SU-DHL-6 (cell line): ENCODE measurements around the gene REC114.

Source experiments
- H2AFZ ChIP-seq: fragments of 200-600 bp; sonication (generic); 2 replicates; pipeline ENCODE4 v1.6.1; 2014; ENCODE audit warnings: low read depth, mild to moderate bottlenecking, moderate library complexity, mixed read lengths, antibody characterized with exemption, low read length; ENCODE audit not compliant: severe bottlenecking
- H3F3A ChIP-seq: fragments of 200-600 bp; shearing (Covaris generic); 2 replicates; pipeline ENCODE4 v1.6.0; 2016; ENCODE audit warnings: antibody characterized with exemption, mild to moderate bottlenecking; ENCODE audit not compliant: insufficient read depth
- H3K27ac ChIP-seq: fragments of 200-600 bp; sonication (generic); 2 replicates; pipeline ENCODE4 v1.5.1; 2016; ENCODE audit warnings: low read depth, mild to moderate bottlenecking, low read length, moderate library complexity, mixed read lengths
- H3K27me3 ChIP-seq: fragments of 200-600 bp; sonication (generic), shearing (Covaris generic); 2 replicates; pipeline ENCODE4 v1.6.0; 2014; ENCODE audit warnings: mild to moderate bottlenecking, low read length
- H3K36me3 ChIP-seq: fragments of 200-600 bp; sonication (generic); 2 replicates; pipeline ENCODE4 v1.6.1; 2014; ENCODE audit warnings: mild to moderate bottlenecking, low read length, mixed read lengths
- H3K4me2 ChIP-seq: fragments of 300-600, 200-600 bp; shearing (Covaris generic), sonication (generic); 2 replicates; pipeline ENCODE4 v1.6.0; 2014; ENCODE audit warnings: low read length, low read depth, mild to moderate bottlenecking; ENCODE audit not compliant: poor library complexity, severe bottlenecking
- H3K4me3 ChIP-seq: fragments of 200-600 bp; sonication (generic); 2 replicates; pipeline ENCODE4 v1.5.1; 2014; ENCODE audit warnings: antibody characterized with exemption, low read length, mild to moderate bottlenecking, mixed read lengths; ENCODE audit not compliant: insufficient read depth, poor library complexity, severe bottlenecking
- H3K79me2 ChIP-seq: fragments of 200-600 bp; sonication (generic); 2 replicates; pipeline ENCODE4 v1.6.1; 2014; ENCODE audit warnings: mild to moderate bottlenecking, low read length, moderate library complexity; ENCODE audit not compliant: insufficient read depth
- H3K9ac ChIP-seq: fragments of 200-600 bp; sonication (generic); 2 replicates; pipeline ENCODE4 v1.7.0; 2014; ENCODE audit warnings: mild to moderate bottlenecking, low read length
- H3K9me2 ChIP-seq: fragments of 200-600 bp; sonication (generic); replicated peaks from 2 replicates; pipeline ENCODE4 v1.6.1; 2014; ENCODE audit warnings: low read length; ENCODE audit not compliant: insufficient read depth
- H3K9me3 ChIP-seq: fragments of 200-600 bp; sonication (generic); 2 replicates; pipeline ENCODE4 v1.6.1; 2014; ENCODE audit warnings: low read length, mixed read lengths; ENCODE audit not compliant: insufficient read depth
- H4K20me1 ChIP-seq: fragments of 200-600 bp; sonication (generic); 2 replicates; pipeline ENCODE4 v1.6.1; 2014; ENCODE audit warnings: low read depth, mild to moderate bottlenecking, antibody characterized with exemption, low read length, moderate library complexity, mixed read lengths
- EZH2phosphoT487 ChIP-seq: fragments of 200-600 bp; sonication (generic), shearing (Covaris generic); conservative IDR thresholded peaks from 2 replicates; pipeline ENCODE4 v1.6.1; 2018; ENCODE audit warnings: mild to moderate bottlenecking, antibody characterized with exemption, low read length, moderate library complexity, mixed read lengths
- TF ChIP-seq, protein P1 (sequence below): fragments of 200-600 bp; sonication (generic); IDR thresholded peaks from one replicate; pipeline ENCODE4 v1.5.1; 2017; ENCODE audit warnings: antibody characterized with exemption, mild to moderate bottlenecking, low read length, moderate library complexity; ENCODE audit not compliant: insufficient read depth, poor library complexity, severe bottlenecking

Gene REC114

DNA sequence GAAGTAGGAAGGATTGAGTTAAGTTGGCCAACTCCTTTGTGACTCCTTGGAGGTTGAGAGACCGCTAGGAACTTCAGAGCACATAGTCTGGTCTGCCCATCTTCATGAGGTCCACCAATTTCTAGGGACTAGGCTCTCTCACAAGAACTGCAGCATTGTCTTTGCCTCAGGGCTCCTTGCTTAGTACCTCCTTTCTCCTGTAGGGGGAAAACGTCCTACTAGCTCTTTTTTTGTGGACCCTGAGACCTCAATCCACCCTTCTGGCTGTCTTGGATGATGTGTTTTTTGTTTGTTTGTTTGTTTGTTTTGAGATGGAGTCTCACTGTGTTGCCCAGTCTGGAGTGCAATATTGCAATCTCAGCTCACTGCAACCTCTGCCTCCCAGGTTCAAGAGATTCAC is 21.6 kb downstream of the REC114 start:
- no peak for TF ChIP-seq EZH2phosphoT487
- TF ChIP-seq, protein P1, sequence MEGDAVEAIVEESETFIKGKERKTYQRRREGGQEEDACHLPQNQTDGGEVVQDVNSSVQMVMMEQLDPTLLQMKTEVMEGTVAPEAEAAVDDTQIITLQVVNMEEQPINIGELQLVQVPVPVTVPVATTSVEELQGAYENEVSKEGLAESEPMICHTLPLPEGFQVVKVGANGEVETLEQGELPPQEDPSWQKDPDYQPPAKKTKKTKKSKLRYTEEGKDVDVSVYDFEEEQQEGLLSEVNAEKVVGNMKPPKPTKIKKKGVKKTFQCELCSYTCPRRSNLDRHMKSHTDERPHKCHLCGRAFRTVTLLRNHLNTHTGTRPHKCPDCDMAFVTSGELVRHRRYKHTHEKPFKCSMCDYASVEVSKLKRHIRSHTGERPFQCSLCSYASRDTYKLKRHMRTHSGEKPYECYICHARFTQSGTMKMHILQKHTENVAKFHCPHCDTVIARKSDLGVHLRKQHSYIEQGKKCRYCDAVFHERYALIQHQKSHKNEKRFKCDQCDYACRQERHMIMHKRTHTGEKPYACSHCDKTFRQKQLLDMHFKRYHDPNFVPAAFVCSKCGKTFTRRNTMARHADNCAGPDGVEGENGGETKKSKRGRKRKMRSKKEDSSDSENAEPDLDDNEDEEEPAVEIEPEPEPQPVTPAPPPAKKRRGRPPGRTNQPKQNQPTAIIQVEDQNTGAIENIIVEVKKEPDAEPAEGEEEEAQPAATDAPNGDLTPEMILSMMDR: no peak
- Histone ChIP-seq H3K4me2 (no peak overlapping the region), H3K36me3 (no peaks in the 10 kb centered on the region), H3K79me2 (no peaks in the 10 kb centered on the region), H3K27me3 (no peaks in the 10 kb centered on the region), H3K27ac (no peak overlapping the region), H3K9me2 (no peaks in the 10 kb centered on the region), H3K9ac (no peak overlapping the region), H3K4me3 (no peak overlapping the region), H2AFZ (no peak overlapping the region), H4K20me1 (no peaks in the 10 kb centered on the region), H3K9me3 (no peaks in the 10 kb centered on the region), H3F3A (no peaks in the 10 kb centered on the region)

DNA sequence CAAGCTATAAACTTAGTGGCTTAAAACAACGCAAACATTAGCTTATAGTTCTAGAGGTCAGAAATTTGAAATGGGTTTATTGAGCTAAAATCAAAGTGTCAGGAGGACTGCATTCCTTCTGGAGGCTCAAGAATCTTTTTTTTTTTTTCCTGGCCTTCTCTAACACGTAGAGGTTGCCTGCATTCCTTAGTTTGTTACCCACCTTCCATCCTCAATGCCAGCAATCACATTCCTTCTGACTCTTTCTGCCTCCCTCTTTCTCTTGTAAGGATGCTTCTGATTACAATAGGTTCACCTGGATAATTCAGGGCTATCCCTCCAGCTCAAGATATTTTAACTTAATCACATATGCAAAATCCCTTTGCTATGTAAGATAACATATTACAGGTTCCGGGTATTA is 24.8 kb downstream of the REC114 start:
- no peak for TF ChIP-seq EZH2phosphoT487
- H3K27ac ChIP-seq: no peak overlapping the region
- H3K27me3 ChIP-seq: no peaks in the 10 kb centered on the region

DNA sequence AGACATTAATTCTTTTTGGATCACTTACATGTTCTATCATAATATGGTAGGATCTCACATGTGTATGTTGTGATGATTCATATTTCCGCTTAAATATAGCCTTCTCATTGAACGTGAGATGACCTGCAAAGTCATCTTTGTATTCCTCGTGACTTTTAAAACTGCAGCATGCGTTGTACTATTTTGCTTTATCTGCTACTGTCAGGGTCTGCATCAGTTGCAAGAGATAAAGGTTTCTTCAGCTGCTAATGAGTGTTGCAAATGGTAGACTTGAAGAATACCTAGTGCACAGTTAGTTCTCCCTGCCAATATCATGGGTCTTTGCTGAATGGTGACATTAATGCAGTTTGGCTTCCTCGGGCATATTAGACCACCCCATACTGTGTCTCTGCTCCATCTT is 31.8 kb downstream of the REC114 start:
- H3K79me2 ChIP-seq: no peaks in the 10 kb centered on the region
- H3K27me3 ChIP-seq: no peaks in the 10 kb centered on the region; the same call in 1 of the 2 replicates
- H3K9me2 ChIP-seq: no peaks in the 10 kb centered on the region
- H2AFZ ChIP-seq: no peak overlapping the region
- no peak overlapping the region for H3K27ac ChIP-seq
- no peak for TF ChIP-seq EZH2phosphoT487
- H3K9me3 ChIP-seq: peaks cover 4% of the 10 kb centered on the region; the same call in 1 of the 2 replicates
- H3K4me3 ChIP-seq: no peak overlapping the region
- H3K36me3 ChIP-seq: no peaks in the 10 kb centered on the region
- H4K20me1 ChIP-seq: no peaks in the 10 kb centered on the region
- H3K4me2 ChIP-seq: no peak overlapping the region
- no peak overlapping the region for H3K9ac ChIP-seq
- no peaks in the 10 kb centered on the region for H3F3A ChIP-seq

More for the DNA sequence above, 24.8 kb downstream of the REC114 start:
- Histone ChIP-seq H3K36me3 (no peaks in the 10 kb centered on the region), H3K9ac (no peak overlapping the region), H2AFZ (no peak overlapping the region), H4K20me1 (no peaks in the 10 kb centered on the region), H3K4me2 (no peak overlapping the region), H3K9me2 (no peaks in the 10 kb centered on the region), H3F3A (no peaks in the 10 kb centered on the region), H3K79me2 (no peaks in the 10 kb centered on the region), H3K9me3 (no peaks in the 10 kb centered on the region), H3K4me3 (no peak overlapping the region)

DNA sequence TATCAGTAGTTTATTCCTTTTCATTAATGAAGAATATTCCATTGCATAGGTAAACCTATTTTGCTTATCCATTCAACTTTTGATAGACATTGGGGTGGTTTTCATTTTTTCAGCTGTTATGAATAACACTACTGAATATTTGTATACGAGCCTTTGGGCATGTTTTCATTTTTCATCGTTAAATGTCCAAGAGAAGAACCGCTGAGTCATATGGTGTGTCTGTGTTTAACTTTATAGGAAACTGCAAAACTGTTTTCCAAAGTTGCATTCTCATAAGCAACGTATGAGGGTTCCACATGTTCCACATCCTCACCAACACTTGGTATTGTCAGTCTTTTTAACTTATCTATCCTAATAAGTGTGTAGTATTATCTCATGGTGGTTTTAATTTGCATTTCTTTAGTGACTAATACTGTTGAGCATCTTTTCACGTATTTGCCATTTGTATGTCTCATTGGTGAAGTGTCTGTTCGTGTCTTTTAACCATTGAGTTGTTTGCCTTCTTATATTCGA is 33.8 kb downstream of the REC114 start:
- Histone ChIP-seq H2AFZ (no peak overlapping the region), H4K20me1 (no peaks in the 10 kb centered on the region), H3K4me3 (no peak overlapping the region), H3K27me3 (no peaks in the 10 kb centered on the region; the same call in 1 of the 2 replicates), H3K36me3 (no peaks in the 10 kb centered on the region), H3K9me3 (peaks cover 4% of the 10 kb centered on the region; the same call in 1 of the 2 replicates), H3K27ac (no peak overlapping the region), H3F3A (no peaks in the 10 kb centered on the region), H3K79me2 (no peaks in the 10 kb centered on the region), H3K4me2 (no peak overlapping the region), H3K9me2 (no peaks in the 10 kb centered on the region), H3K9ac (no peak overlapping the region)
- TF ChIP-seq, protein P1: no peak
- no peak for TF ChIP-seq EZH2phosphoT487
